ENCODE measurements around the gene FAM53A. TPM values are rescaled to one million over a fixed set of nuclear protein-coding genes. Genes with fewer than 3 reads are reported as not detected.
A peak's percentile ranks its signal among the peaks of the same experiment; 100 is the strongest.

The FAM53A gene
- total and polyA plus RNA-seq, 4 donors, result 1.1 to 3.5 (median 2.4) TPM

GRCh38 chr4:1635464-1635863 lies 48.6 kb downstream of the FAM53A start:
- Histone ChIP-seq H3K27ac (ENCODE audit: low read depth, low read length) (no peak overlapping the region), H3K4me1 (ENCODE audit: control insufficient read depth, insufficient read depth, low read length) (peaks cover 8% of the 10 kb centered on the region), H3K4me3 (ENCODE audit: low read depth, low read length) (no peak overlapping the region), H3K9me3 (ENCODE audit: control insufficient read depth, insufficient read depth, low read length) (no peaks in the 10 kb centered on the region), H3K27me3 (ENCODE audit: control insufficient read depth, insufficient read depth, low read length) (peaks cover 4% of the 10 kb centered on the region), H3K36me3 (ENCODE audit: control insufficient read depth, insufficient read depth, low read length) (peaks cover 8% of the 10 kb centered on the region)
- WGBS (ENCODE audit: insufficient coverage), result 100% methylated on average over 2 of the region's 7 CpGs
- no peak for DNase-seq (ENCODE audit: low read depth in 4 of 6, low spot score in 6 of 6)

GRCh38 chr4:1633993-1634392 lies 50.1 kb downstream of the FAM53A start:
- H3K36me3 ChIP-seq (ENCODE audit: control insufficient read depth, insufficient read depth, low read length), result peaks cover 11% of the 10 kb centered on the region
- no peaks in the 10 kb centered on the region for H3K9me3 ChIP-seq (ENCODE audit: control insufficient read depth, insufficient read depth, low read length)
- no peak overlapping the region for H3K4me3 ChIP-seq (ENCODE audit: low read depth, low read length)
- H3K4me1 ChIP-seq (ENCODE audit: control insufficient read depth, insufficient read depth, low read length), result peaks cover 5% of the 10 kb centered on the region
- peaks cover 4% of the 10 kb centered on the region for H3K27me3 ChIP-seq (ENCODE audit: control insufficient read depth, insufficient read depth, low read length)
- 60% methylated on average over 6 of the region's 7 CpGs for WGBS (ENCODE audit: insufficient coverage)
- H3K27ac ChIP-seq (ENCODE audit: low read depth, low read length), result no peak overlapping the region
- DNase-seq (ENCODE audit: low read depth in 4 of 6, low spot score in 6 of 6), result no peak

- no peak for DNase-seq (ENCODE audit: low read depth in 4 of 6, low spot score in 6 of 6)
- no peak overlapping the region for H3K27ac ChIP-seq (ENCODE audit: low read depth, low read length)
- peaks cover 2% of the 10 kb centered on the region for H3K36me3 ChIP-seq (ENCODE audit: control insufficient read depth, insufficient read depth, low read length)
- 92% methylated on average over 32 of the region's 32 CpGs for WGBS (ENCODE audit: insufficient coverage)
- no peak overlapping the region for H3K4me3 ChIP-seq (ENCODE audit: low read depth, low read length)
- H3K9me3 ChIP-seq (ENCODE audit: control insufficient read depth, insufficient read depth, low read length), result no peaks in the 10 kb centered on the region
- peaks cover 4% of the 10 kb centered on the region for H3K27me3 ChIP-seq (ENCODE audit: control insufficient read depth, insufficient read depth, low read length)
- H3K4me1 ChIP-seq (ENCODE audit: control insufficient read depth, insufficient read depth, low read length), result peaks cover 7% of the 10 kb centered on the region
These were observed 51.7 kb downstream of the FAM53A start for GRCh38 chr4:1632109-1633104.

- no peaks in the 10 kb centered on the region for H3K9me3 ChIP-seq (ENCODE audit: control insufficient read depth, insufficient read depth, low read length)
- 78% methylated on average over 9 of the region's 9 CpGs for WGBS (ENCODE audit: insufficient coverage)
These were observed 53.0 kb downstream of the FAM53A start for GRCh38 chr4:1631136-1631535.

GRCh38 chr4:1630266-1630665 lies 53.8 kb downstream of the FAM53A start:
- Histone ChIP-seq H3K27ac (ENCODE audit: low read depth, low read length) (no peak overlapping the region), H3K27me3 (ENCODE audit: control insufficient read depth, insufficient read depth, low read length) (peaks cover 4% of the 10 kb centered on the region), H3K4me3 (ENCODE audit: low read depth, low read length) (no peak overlapping the region), H3K4me1 (ENCODE audit: control insufficient read depth, insufficient read depth, low read length) (peaks cover 7% of the 10 kb centered on the region), H3K9me3 (ENCODE audit: control insufficient read depth, insufficient read depth, low read length) (no peaks in the 10 kb centered on the region), H3K36me3 (ENCODE audit: control insufficient read depth, insufficient read depth, low read length) (peaks cover 6% of the 10 kb centered on the region)
- no peak for DNase-seq (ENCODE audit: low read depth in 4 of 6, low spot score in 6 of 6)
- WGBS (ENCODE audit: insufficient coverage), result 96% methylated on average over 19 of the region's 19 CpGs

More at GRCh38 chr4:1631136-1631535, 53.0 kb downstream of the FAM53A start:
- H3K4me3 ChIP-seq (ENCODE audit: low read depth, low read length), result no peak overlapping the region
- H3K36me3 ChIP-seq (ENCODE audit: control insufficient read depth, insufficient read depth, low read length), result peaks cover 6% of the 10 kb centered on the region
- peaks cover 4% of the 10 kb centered on the region for H3K27me3 ChIP-seq (ENCODE audit: control insufficient read depth, insufficient read depth, low read length)
- H3K4me1 ChIP-seq (ENCODE audit: control insufficient read depth, insufficient read depth, low read length), result peaks cover 7% of the 10 kb centered on the region
- no peak overlapping the region for H3K27ac ChIP-seq (ENCODE audit: low read depth, low read length)
- no peak for DNase-seq (ENCODE audit: low read depth in 4 of 6, low spot score in 6 of 6)

GRCh38 chr4:1629699-1630083 lies 54.4 kb downstream of the FAM53A start:
- DNase-seq (ENCODE audit: low read depth in 4 of 6, low spot score in 6 of 6), result no peak
- Histone ChIP-seq H3K36me3 (ENCODE audit: control insufficient read depth, insufficient read depth, low read length) (peaks cover 6% of the 10 kb centered on the region), H3K27me3 (ENCODE audit: control insufficient read depth, insufficient read depth, low read length) (peaks cover 4% of the 10 kb centered on the region), H3K27ac (ENCODE audit: low read depth, low read length) (no peak overlapping the region), H3K4me1 (ENCODE audit: control insufficient read depth, insufficient read depth, low read length) (peaks cover 7% of the 10 kb centered on the region), H3K4me3 (ENCODE audit: low read depth, low read length) (no peak overlapping the region), H3K9me3 (ENCODE audit: control insufficient read depth, insufficient read depth, low read length) (no peaks in the 10 kb centered on the region)
- WGBS (ENCODE audit: insufficient coverage), result 78% methylated on average over 7 of the region's 10 CpGs

GRCh38 chr4:1628892-1629698 lies 55.0 kb downstream of the FAM53A start:
- Histone ChIP-seq H3K27me3 (ENCODE audit: control insufficient read depth, insufficient read depth, low read length) (peaks cover 3% of the 10 kb centered on the region), H3K27ac (ENCODE audit: low read depth, low read length) (no peak overlapping the region), H3K4me1 (ENCODE audit: control insufficient read depth, insufficient read depth, low read length) (peaks cover 7% of the 10 kb centered on the region), H3K4me3 (ENCODE audit: low read depth, low read length) (no peak overlapping the region), H3K36me3 (ENCODE audit: control insufficient read depth, insufficient read depth, low read length) (peaks cover 6% of the 10 kb centered on the region), H3K9me3 (ENCODE audit: control insufficient read depth, insufficient read depth, low read length) (no peaks in the 10 kb centered on the region)
- peak in 2 of 6 donors; percentile 66 to 82 for DNase-seq (ENCODE audit: low read depth in 4 of 6, low spot score in 6 of 6)
- 45% methylated on average over 22 of the region's 25 CpGs for WGBS (ENCODE audit: insufficient coverage)

- H3K27me3 ChIP-seq (ENCODE audit: control insufficient read depth, insufficient read depth, low read length), result peaks cover 2% of the 10 kb centered on the region
- no peak for DNase-seq (ENCODE audit: low read depth in 4 of 6, low spot score in 6 of 6)
- peaks cover 12% of the 10 kb centered on the region for H3K4me1 ChIP-seq (ENCODE audit: control insufficient read depth, insufficient read depth, low read length)
- no peak overlapping the region for H3K4me3 ChIP-seq (ENCODE audit: low read depth, low read length)
- H3K36me3 ChIP-seq (ENCODE audit: control insufficient read depth, insufficient read depth, low read length), result peaks cover 10% of the 10 kb centered on the region
- no peaks in the 10 kb centered on the region for H3K9me3 ChIP-seq (ENCODE audit: control insufficient read depth, insufficient read depth, low read length)
- WGBS (ENCODE audit: insufficient coverage), result 91% methylated on average over 5 of the region's 16 CpGs
- no peak overlapping the region for H3K27ac ChIP-seq (ENCODE audit: low read depth, low read length)
These were observed 56.4 kb downstream of the FAM53A start for GRCh38 chr4:1627417-1628313.

GRCh38 chr4:1626941-1627340 lies 57.2 kb downstream of the FAM53A start:
- Histone ChIP-seq H3K36me3 (ENCODE audit: control insufficient read depth, insufficient read depth, low read length) (peaks cover 12% of the 10 kb centered on the region), H3K4me1 (ENCODE audit: control insufficient read depth, insufficient read depth, low read length) (peaks cover 12% of the 10 kb centered on the region), H3K27ac (ENCODE audit: low read depth, low read length) (no peak overlapping the region), H3K9me3 (ENCODE audit: control insufficient read depth, insufficient read depth, low read length) (no peaks in the 10 kb centered on the region), H3K27me3 (ENCODE audit: control insufficient read depth, insufficient read depth, low read length) (peaks cover 2% of the 10 kb centered on the region), H3K4me3 (ENCODE audit: low read depth, low read length) (no peak overlapping the region)
- no peak for DNase-seq (ENCODE audit: low read depth in 4 of 6, low spot score in 6 of 6)
- 94% methylated on average over 8 of the region's 9 CpGs for WGBS (ENCODE audit: insufficient coverage)
